ENCODE results near the gene ERVW-1.

DNA sequence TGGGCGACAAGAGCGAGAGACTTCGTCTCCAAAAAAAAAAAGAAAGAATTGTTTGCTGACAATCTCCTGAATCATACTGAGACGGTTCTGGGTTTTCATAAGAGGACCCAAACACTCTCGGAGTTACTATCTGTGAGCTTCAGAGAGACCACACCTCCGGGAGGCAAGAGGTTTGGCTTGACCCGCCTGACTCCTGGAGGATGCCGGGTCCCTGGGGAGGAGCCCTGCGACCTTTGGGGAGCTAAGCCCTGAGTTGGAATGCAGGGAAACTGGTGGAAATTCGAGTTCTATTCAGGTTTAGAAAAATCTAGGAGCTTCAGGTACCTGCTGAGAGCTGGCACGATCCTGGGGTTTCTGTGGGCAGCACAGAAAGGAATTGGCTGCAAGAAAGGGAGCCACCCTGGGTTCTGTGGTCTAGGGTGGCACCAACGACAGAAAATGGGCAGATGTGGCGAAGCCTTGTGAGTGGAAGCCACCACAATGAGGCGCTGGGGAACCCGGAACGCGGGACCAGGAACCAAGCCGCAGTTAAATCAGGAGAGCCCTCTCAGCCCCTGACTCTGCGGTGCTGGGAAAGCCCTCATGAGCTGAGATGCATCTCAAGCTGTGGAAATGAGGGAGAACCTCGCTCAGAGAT is 52.3 kb downstream of the ERVW-1 start:
- peak; percentile 51 for TF ChIP-seq CTCF (IDR thresholded peaks at IDR 0.05; ENCODE audit: low read length)
- no peak for TF ChIP-seq EZH2 (IDR thresholded peaks at IDR 0.05; ENCODE audit: borderline replicate concordance, low read length)

Measured in OCI-LY1 (cell line).